PFSK-1 (cell line): Measurements from ENCODE around the gene RSRP1.

Experiments used
- FOXP2 ChIP-seq: optimal IDR thresholded peaks from 2 replicates; pipeline ENCODE3; 2011; ENCODE audit warnings: borderline replicate concordance, control low read depth, inconsistent platforms; ENCODE audit not compliant: insufficient read depth; ENCODE audit errors: extremely low read length, extremely low read depth
- POLR2AphosphoS5 ChIP-seq: IDR thresholded peaks from 2 replicates; pipeline ENCODE4 v1.6.1; 2012; ENCODE audit warnings: low read depth, mild to moderate bottlenecking, control low read depth, low read length, moderate library complexity
- REST ChIP-seq, 2 experiments: IDR thresholded peaks; 2 replicates each; pipeline versions ENCODE4 v1.6.1 to v1.8.0; 2011 to 2012; ENCODE audit warnings: low read depth in 2 of 2, low read length in 2 of 2, control low read depth in 1 of 2, inconsistent platforms in 1 of 2, mild to moderate bottlenecking in 1 of 2, moderate library complexity in 1 of 2; ENCODE audit not compliant: insufficient read depth in 1 of 2
- SIN3A ChIP-seq: IDR thresholded peaks from 2 replicates; pipeline ENCODE4 v1.6.1; 2012; ENCODE audit warnings: mild to moderate bottlenecking, low read length, moderate library complexity, borderline replicate concordance; ENCODE audit not compliant: insufficient read depth
- TAF1 ChIP-seq: IDR thresholded peaks from 2 replicates; pipeline ENCODE4 v1.6.1; 2012; ENCODE audit warnings: low read length, control low read depth, borderline replicate concordance; ENCODE audit not compliant: insufficient read depth

Gene RSRP1

GRCh38 chr1:25210728-25211127 lies 36.5 kb downstream of the RSRP1 start:
- TF ChIP-seq REST (IDR thresholded peaks at IDR 0.05; ENCODE audit: insufficient read depth in 1 of 2, low read depth in 2 of 2, low read length in 2 of 2) (no peak), TAF1 (no peak), FOXP2 (no peak), POLR2AphosphoS5 (no peak)

- no peak for TF ChIP-seq TAF1
- no peak for TF ChIP-seq SIN3A
- TF ChIP-seq REST (IDR thresholded peaks at IDR 0.05; ENCODE audit: insufficient read depth in 1 of 2, low read depth in 2 of 2, low read length in 2 of 2) = no peak
- TF ChIP-seq FOXP2 = no peak
- TF ChIP-seq POLR2AphosphoS5 = no peak
These were observed 37.7 kb downstream of the RSRP1 start for GRCh38 chr1:25209516-25209915.

GRCh38 chr1:25208561-25209222 lies 38.6 kb downstream of the RSRP1 start:
- TF ChIP-seq TAF1 (no peak), SIN3A (no peak), FOXP2 (no peak), REST (IDR thresholded peaks at IDR 0.05; ENCODE audit: insufficient read depth in 1 of 2, low read depth in 2 of 2, low read length in 2 of 2) (no peak), POLR2AphosphoS5 (no peak)

- no peak for TF ChIP-seq FOXP2
- TF ChIP-seq POLR2AphosphoS5 = no peak
- no peak for TF ChIP-seq SIN3A
- no peak for TF ChIP-seq REST (IDR thresholded peaks at IDR 0.05; ENCODE audit: insufficient read depth in 1 of 2, low read depth in 2 of 2, low read length in 2 of 2)
- no peak for TF ChIP-seq TAF1
These were observed 39.2 kb downstream of the RSRP1 start for GRCh38 chr1:25208092-25208491.

- TF ChIP-seq SIN3A (no peak), FOXP2 (no peak)
These were observed 41.1 kb downstream of the RSRP1 start for GRCh38 chr1:25206201-25206600.
